ENCODE results near the gene OVOL2.
"Not testable (repeated sequence)": the region's sequence is repeated elsewhere in the genome, so short reads cannot be mapped to it uniquely, and the experiment has no call there.

Gene OVOL2

GRCh38 chr20:18057994-18058349, 256 bp upstream of the OVOL2 start:
- ATAC-seq (no peak), DNase-seq (no peak)

GRCh38 chr20:18056174-18057100, 1.3 kb downstream of the OVOL2 start:
- DNase-seq (peak; percentile 7), ATAC-seq (peak; percentile 36)

GRCh38 chr20:18055261-18055660, 2.5 kb downstream of the OVOL2 start:
- DNase-seq (no peak), ATAC-seq (no peak)

- DNase-seq, result no peak
- no peak for ATAC-seq
These were observed 4.9 kb downstream of the OVOL2 start for GRCh38 chr20:18052856-18053255.

GRCh38 chr20:18050628-18051027, 7.1 kb downstream of the OVOL2 start:
- DNase-seq (no peak), ATAC-seq (no peak)

- no peak for ATAC-seq
- no peak for DNase-seq
These were observed 9.5 kb downstream of the OVOL2 start for GRCh38 chr20:18048176-18048575.

- DNase-seq (no peak), ATAC-seq (no peak)
These were observed 11.2 kb downstream of the OVOL2 start for GRCh38 chr20:18046535-18046934.

- DNase-seq (no peak), ATAC-seq (no peak)
These were observed 15.5 kb downstream of the OVOL2 start for GRCh38 chr20:18042229-18042628.

GRCh38 chr20:18041462-18041861, 16.3 kb downstream of the OVOL2 start:
- ATAC-seq (no peak), DNase-seq (no peak)

- DNase-seq (no peak), ATAC-seq (no peak)
These were observed 18.7 kb downstream of the OVOL2 start for GRCh38 chr20:18039063-18039462.

- ATAC-seq (no peak), DNase-seq (no peak)
These were observed 23.7 kb downstream of the OVOL2 start for GRCh38 chr20:18034039-18034438.

- ATAC-seq (no peak), DNase-seq (no peak)
These were observed 24.5 kb downstream of the OVOL2 start for GRCh38 chr20:18032977-18033892.

- ATAC-seq (no peak), DNase-seq (no peak)
These were observed 25.7 kb downstream of the OVOL2 start for GRCh38 chr20:18031888-18032509.

GRCh38 chr20:18031050-18031449, 26.7 kb downstream of the OVOL2 start:
- ATAC-seq, result no peak

GRCh38 chr20:18030020-18030419, 27.7 kb downstream of the OVOL2 start:
- ATAC-seq (no peak), DNase-seq (no peak)

More at GRCh38 chr20:18031050-18031449, 26.7 kb downstream of the OVOL2 start:
- no peak for DNase-seq

GRCh38 chr20:18027011-18027410, 30.7 kb downstream of the OVOL2 start:
- ATAC-seq, DNase-seq: not testable (repeated sequence)

- DNase-seq (no peak), ATAC-seq (no peak)
These were observed 33.0 kb downstream of the OVOL2 start for GRCh38 chr20:18024606-18025127.

- ATAC-seq, result no peak
- DNase-seq, result no peak
These were observed 36.8 kb downstream of the OVOL2 start for GRCh38 chr20:18020931-18021330.

GRCh38 chr20:18019068-18019467, 38.6 kb downstream of the OVOL2 start:
- peak; percentile 49 for ATAC-seq
- DNase-seq, result peak; percentile 6

GRCh38 chr20:18018100-18018499, 39.6 kb downstream of the OVOL2 start:
- DNase-seq, result no peak
- ATAC-seq, result no peak

GRCh38 chr20:18016772-18017171, 40.9 kb downstream of the OVOL2 start:
- ATAC-seq, result no peak
- DNase-seq, result no peak

GRCh38 chr20:18014411-18014810, 43.3 kb downstream of the OVOL2 start:
- no peak for DNase-seq
- ATAC-seq, result no peak
